Tibial nerve (tissue), 4 donors: ENCODE measurements around the gene PLEKHA6.

Experiments used
- EP300 ChIP-seq, 2 donors: sonication (generic); formaldehyde crosslinking; IDR thresholded peaks; one replicate each; pipeline ENCODE4 v1.6.1; 2017; ENCODE audit warnings: antibody characterized with exemption in 2 of 2, mild to moderate bottlenecking in 1 of 2
- POLR2A ChIP-seq, 2 donors: fragments of 450-650 bp; IDR thresholded peaks; one replicate each; pipeline ENCODE4 v1.6.1; 2017; ENCODE audit warnings: antibody characterized with exemption in 2 of 2, mild to moderate bottlenecking in 2 of 2, moderate library complexity in 2 of 2
- TF ChIP-seq, protein P1 (sequence below), 5 experiments: fragments of 200-600 bp in 3 of 5; fragments of 450-650 bp in 2 of 5; sonication (generic) in 3 of 5; IDR thresholded peaks; one replicate each; pipeline ENCODE4 v1.5.1; 2016 to 2019; ENCODE audit warnings: antibody characterized with exemption in 5 of 5, mild to moderate bottlenecking in 3 of 5, moderate library complexity in 2 of 5

DNA sequence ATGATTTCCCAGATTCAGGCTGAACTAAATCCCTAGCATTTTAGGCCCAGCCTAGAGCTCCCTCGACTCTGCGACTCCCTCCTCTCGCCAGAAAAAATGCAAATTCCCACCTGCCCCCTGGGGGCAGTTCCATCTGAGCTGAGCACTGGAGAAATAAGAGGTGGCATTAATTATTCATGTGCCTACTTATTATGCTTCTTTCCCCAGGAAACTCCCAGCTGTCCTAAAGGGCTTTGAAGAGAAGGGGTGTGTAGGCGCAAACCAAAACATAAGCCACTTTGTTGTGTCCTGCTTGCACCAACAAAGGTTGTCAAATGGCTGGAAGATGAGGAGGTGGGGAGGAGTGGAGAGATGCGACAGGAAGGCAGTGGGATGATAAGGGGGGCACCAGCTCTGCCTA lies 104.5 kb downstream of the PLEKHA6 start:
- TF ChIP-seq, protein P1, sequence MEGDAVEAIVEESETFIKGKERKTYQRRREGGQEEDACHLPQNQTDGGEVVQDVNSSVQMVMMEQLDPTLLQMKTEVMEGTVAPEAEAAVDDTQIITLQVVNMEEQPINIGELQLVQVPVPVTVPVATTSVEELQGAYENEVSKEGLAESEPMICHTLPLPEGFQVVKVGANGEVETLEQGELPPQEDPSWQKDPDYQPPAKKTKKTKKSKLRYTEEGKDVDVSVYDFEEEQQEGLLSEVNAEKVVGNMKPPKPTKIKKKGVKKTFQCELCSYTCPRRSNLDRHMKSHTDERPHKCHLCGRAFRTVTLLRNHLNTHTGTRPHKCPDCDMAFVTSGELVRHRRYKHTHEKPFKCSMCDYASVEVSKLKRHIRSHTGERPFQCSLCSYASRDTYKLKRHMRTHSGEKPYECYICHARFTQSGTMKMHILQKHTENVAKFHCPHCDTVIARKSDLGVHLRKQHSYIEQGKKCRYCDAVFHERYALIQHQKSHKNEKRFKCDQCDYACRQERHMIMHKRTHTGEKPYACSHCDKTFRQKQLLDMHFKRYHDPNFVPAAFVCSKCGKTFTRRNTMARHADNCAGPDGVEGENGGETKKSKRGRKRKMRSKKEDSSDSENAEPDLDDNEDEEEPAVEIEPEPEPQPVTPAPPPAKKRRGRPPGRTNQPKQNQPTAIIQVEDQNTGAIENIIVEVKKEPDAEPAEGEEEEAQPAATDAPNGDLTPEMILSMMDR (IDR thresholded peaks at IDR 0.05): no peak
- TF ChIP-seq POLR2A (IDR thresholded peaks at IDR 0.05): no peak
- no peak for TF ChIP-seq EP300 (IDR thresholded peaks at IDR 0.05)
